ENCODE results near the gene CIAPIN1.

Gene CIAPIN1

DNA sequence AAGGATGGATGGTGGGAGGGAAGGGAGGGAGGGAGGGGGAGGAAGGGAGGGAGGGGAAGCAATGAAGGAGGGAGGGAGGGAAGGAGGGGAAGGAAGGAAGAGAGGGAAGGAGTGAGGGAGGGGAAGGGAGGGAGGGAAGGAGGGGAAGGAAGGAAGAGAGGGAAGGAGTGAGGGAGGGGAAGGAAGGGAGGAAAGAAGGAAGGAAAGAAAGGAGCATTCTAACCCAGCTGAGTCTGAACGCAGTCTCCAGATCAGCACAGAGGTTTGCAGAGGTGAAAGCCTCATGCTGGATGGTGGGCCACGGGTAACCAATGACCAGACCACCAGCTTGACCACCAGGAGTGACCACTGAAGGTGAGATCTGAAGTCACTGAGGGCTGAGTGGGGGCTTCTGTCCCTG lies 24.0 kb downstream of the CIAPIN1 start:
- Histone ChIP-seq H3K4me1 (ENCODE audit: low read depth, poor library complexity, severe bottlenecking) (peaks cover 13% of the 10 kb centered on the region), H2AFZ (ENCODE audit: low read depth) (no peak overlapping the region), H3K27me3 (ENCODE audit: insufficient read depth, low read depth) (no peaks in the 10 kb centered on the region), H3K36me3 (ENCODE audit: insufficient read depth) (no peaks in the 10 kb centered on the region), H3K9ac (no peak overlapping the region), H4K20me1 (ENCODE audit: insufficient read depth) (no peaks in the 10 kb centered on the region), H3K27ac (no peak overlapping the region), H3K4me2 (no peak overlapping the region), H3K79me2 (ENCODE audit: insufficient read depth, low read depth) (no peaks in the 10 kb centered on the region), H3K4me3 (IDR thresholded peaks at IDR 0.05; ENCODE audit: insufficient read depth, low read depth, low read length) (no peak overlapping the region)
- TF ChIP-seq, protein P1, sequence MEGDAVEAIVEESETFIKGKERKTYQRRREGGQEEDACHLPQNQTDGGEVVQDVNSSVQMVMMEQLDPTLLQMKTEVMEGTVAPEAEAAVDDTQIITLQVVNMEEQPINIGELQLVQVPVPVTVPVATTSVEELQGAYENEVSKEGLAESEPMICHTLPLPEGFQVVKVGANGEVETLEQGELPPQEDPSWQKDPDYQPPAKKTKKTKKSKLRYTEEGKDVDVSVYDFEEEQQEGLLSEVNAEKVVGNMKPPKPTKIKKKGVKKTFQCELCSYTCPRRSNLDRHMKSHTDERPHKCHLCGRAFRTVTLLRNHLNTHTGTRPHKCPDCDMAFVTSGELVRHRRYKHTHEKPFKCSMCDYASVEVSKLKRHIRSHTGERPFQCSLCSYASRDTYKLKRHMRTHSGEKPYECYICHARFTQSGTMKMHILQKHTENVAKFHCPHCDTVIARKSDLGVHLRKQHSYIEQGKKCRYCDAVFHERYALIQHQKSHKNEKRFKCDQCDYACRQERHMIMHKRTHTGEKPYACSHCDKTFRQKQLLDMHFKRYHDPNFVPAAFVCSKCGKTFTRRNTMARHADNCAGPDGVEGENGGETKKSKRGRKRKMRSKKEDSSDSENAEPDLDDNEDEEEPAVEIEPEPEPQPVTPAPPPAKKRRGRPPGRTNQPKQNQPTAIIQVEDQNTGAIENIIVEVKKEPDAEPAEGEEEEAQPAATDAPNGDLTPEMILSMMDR (conservative IDR thresholded peaks at IDR 0.05; ENCODE audit: low read depth, low read length) = no peak

- no peaks in the 10 kb centered on the region for H4K20me1 ChIP-seq (ENCODE audit: insufficient read depth)
- no peak overlapping the region for H3K4me2 ChIP-seq
- no peak overlapping the region for H3K27ac ChIP-seq
- H3K9ac ChIP-seq = no peak overlapping the region
- H2AFZ ChIP-seq (ENCODE audit: low read depth) = no peak overlapping the region
- H3K4me1 ChIP-seq (ENCODE audit: low read depth, poor library complexity, severe bottlenecking) = peaks cover 13% of the 10 kb centered on the region
- no peaks in the 10 kb centered on the region for H3K79me2 ChIP-seq (ENCODE audit: insufficient read depth, low read depth)
- H3K4me3 ChIP-seq (IDR thresholded peaks at IDR 0.05; ENCODE audit: insufficient read depth, low read depth, low read length) = no peak overlapping the region
- TF ChIP-seq, protein P1 (conservative IDR thresholded peaks at IDR 0.05; ENCODE audit: low read depth, low read length) = peak; percentile 43
- no peaks in the 10 kb centered on the region for H3K27me3 ChIP-seq (ENCODE audit: insufficient read depth, low read depth)
- H3K36me3 ChIP-seq (ENCODE audit: insufficient read depth) = no peaks in the 10 kb centered on the region
Observed at GRCh38 chr16:57422026-57422944, 24.9 kb downstream of the CIAPIN1 start.

DNA sequence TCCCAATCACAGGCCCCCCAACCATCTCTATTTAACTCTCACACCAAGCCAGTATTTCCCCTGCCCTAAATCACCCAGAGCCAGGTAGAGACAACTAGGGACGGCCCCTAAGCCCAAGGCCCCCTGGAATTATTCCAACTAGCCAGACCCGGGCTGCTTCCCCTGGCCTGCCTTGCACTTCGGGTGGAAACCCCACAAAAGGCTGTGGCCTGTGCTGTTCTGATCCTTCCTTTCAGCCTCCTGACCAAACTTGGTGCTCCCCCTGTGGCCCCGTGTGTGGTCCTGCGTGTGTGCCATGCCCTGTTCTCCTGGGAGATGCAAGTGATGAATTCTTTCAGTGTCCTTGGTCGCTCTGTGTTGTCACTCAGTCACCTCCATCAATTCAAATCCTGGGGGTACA lies 27.7 kb downstream of the CIAPIN1 start:
- H3K9ac ChIP-seq = no peak overlapping the region
- H3K79me2 ChIP-seq (ENCODE audit: insufficient read depth, low read depth) = no peaks in the 10 kb centered on the region
- no peak overlapping the region for H3K4me2 ChIP-seq
- H3K4me1 ChIP-seq (ENCODE audit: low read depth, poor library complexity, severe bottlenecking) = peaks cover 13% of the 10 kb centered on the region
- H3K27me3 ChIP-seq (ENCODE audit: insufficient read depth, low read depth) = no peaks in the 10 kb centered on the region
- H2AFZ ChIP-seq (ENCODE audit: low read depth) = peak overlapping the region; percentile 72; the same call in 1 of the 2 replicates
- H4K20me1 ChIP-seq (ENCODE audit: insufficient read depth) = no peaks in the 10 kb centered on the region
- TF ChIP-seq, protein P1 (conservative IDR thresholded peaks at IDR 0.05; ENCODE audit: low read depth, low read length) = no peak
- H3K4me3 ChIP-seq (IDR thresholded peaks at IDR 0.05; ENCODE audit: insufficient read depth, low read depth, low read length) = no peak overlapping the region
- H3K36me3 ChIP-seq (ENCODE audit: insufficient read depth) = no peaks in the 10 kb centered on the region
- no peak overlapping the region for H3K27ac ChIP-seq

GRCh38 chr16:57416084-57416483 lies 31.1 kb downstream of the CIAPIN1 start:
- no peaks in the 10 kb centered on the region for H3K79me2 ChIP-seq (ENCODE audit: insufficient read depth, low read depth)
- peaks cover 13% of the 10 kb centered on the region for H3K4me1 ChIP-seq (ENCODE audit: low read depth, poor library complexity, severe bottlenecking)
- no peaks in the 10 kb centered on the region for H4K20me1 ChIP-seq (ENCODE audit: insufficient read depth)
- H2AFZ ChIP-seq (ENCODE audit: low read depth) = no peak overlapping the region
- H3K27me3 ChIP-seq (ENCODE audit: insufficient read depth, low read depth) = no peaks in the 10 kb centered on the region
- TF ChIP-seq, protein P1 (conservative IDR thresholded peaks at IDR 0.05; ENCODE audit: low read depth, low read length) = no peak
- no peak overlapping the region for H3K4me3 ChIP-seq (IDR thresholded peaks at IDR 0.05; ENCODE audit: insufficient read depth, low read depth, low read length)
- H3K4me2 ChIP-seq = no peak overlapping the region
- no peaks in the 10 kb centered on the region for H3K36me3 ChIP-seq (ENCODE audit: insufficient read depth)
- H3K27ac ChIP-seq = no peak overlapping the region
- no peak overlapping the region for H3K9ac ChIP-seq

Data from KMS-11 (cell line).